IPS-15b (cell line): Measurements from ENCODE around the gene MSMB.
A peak's percentile ranks its signal among the peaks of the same experiment; 100 is the strongest.
"Not testable (repeated sequence)": the region's sequence is repeated elsewhere in the genome, so short reads cannot be mapped to it uniquely, and the experiment has no call there.

Experiments used
- H3K27me3 ChIP-seq: one replicate; pipeline ENCODE4 v1.6.1; 2013; ENCODE audit warnings: low read length; ENCODE audit not compliant: control insufficient read depth, insufficient read depth
- H3K36me3 ChIP-seq: one replicate; pipeline ENCODE4 v1.6.1; 2013; ENCODE audit warnings: low read length; ENCODE audit not compliant: control insufficient read depth, insufficient read depth
- H3K4me1 ChIP-seq: one replicate; pipeline ENCODE4 v1.6.1; 2013; ENCODE audit warnings: mild to moderate bottlenecking, low read length; ENCODE audit not compliant: control insufficient read depth, insufficient read depth
- H3K4me3 ChIP-seq: one replicate; pipeline ENCODE4 v1.5.1; 2013; ENCODE audit warnings: low read depth, low read length
- H3K9ac ChIP-seq: one replicate; pipeline ENCODE4 v1.6.1; 2013; ENCODE audit warnings: low read depth, mild to moderate bottlenecking, low read length
- H3K9me3 ChIP-seq: one replicate; pipeline ENCODE4 v1.6.1; 2013; ENCODE audit warnings: mild to moderate bottlenecking, low read length; ENCODE audit not compliant: control insufficient read depth, insufficient read depth

Gene MSMB

GRCh38 chr10:46064269-46064817 is 18.3 kb upstream of the MSMB start:
- no peak overlapping the region for H3K4me3 ChIP-seq
- H3K27me3 ChIP-seq, result no peaks in the 10 kb centered on the region
- peaks cover 2% of the 10 kb centered on the region for H3K4me1 ChIP-seq
- no peaks in the 10 kb centered on the region for H3K9me3 ChIP-seq
- no peak overlapping the region for H3K9ac ChIP-seq
- no peaks in the 10 kb centered on the region for H3K36me3 ChIP-seq

GRCh38 chr10:46062723-46063428 is 16.8 kb upstream of the MSMB start:
- Histone ChIP-seq H3K9ac (no peak overlapping the region), H3K36me3 (no peaks in the 10 kb centered on the region), H3K4me1 (peaks cover 2% of the 10 kb centered on the region)

GRCh38 chr10:46060706-46061105 is 14.6 kb upstream of the MSMB start:
- no peak overlapping the region for H3K4me3 ChIP-seq

More at GRCh38 chr10:46062723-46063428, 16.8 kb upstream of the MSMB start:
- Histone ChIP-seq H3K9me3 (no peaks in the 10 kb centered on the region), H3K27me3 (no peaks in the 10 kb centered on the region), H3K4me3 (no peak overlapping the region)

GRCh38 chr10:46057927-46058326 is 11.9 kb upstream of the MSMB start:
- not testable (repeated sequence) for H3K9me3 ChIP-seq, H3K27me3 ChIP-seq, H3K4me3 ChIP-seq, H3K9ac ChIP-seq, H3K36me3 ChIP-seq
- peaks cover 14% of the 10 kb centered on the region for H3K4me1 ChIP-seq

More at GRCh38 chr10:46060706-46061105, 14.6 kb upstream of the MSMB start:
- Histone ChIP-seq H3K4me1 (peaks cover 4% of the 10 kb centered on the region), H3K36me3 (no peaks in the 10 kb centered on the region), H3K9me3 (no peaks in the 10 kb centered on the region), H3K9ac (no peak overlapping the region), H3K27me3 (no peaks in the 10 kb centered on the region)

GRCh38 chr10:46057038-46057437 is 11.0 kb upstream of the MSMB start:
- Histone ChIP-seq H3K4me1 (peaks cover 16% of the 10 kb centered on the region), H3K27me3 (no peaks in the 10 kb centered on the region), H3K4me3 (no peak overlapping the region), H3K9ac (no peak overlapping the region), H3K9me3 (no peaks in the 10 kb centered on the region), H3K36me3 (no peaks in the 10 kb centered on the region)

- no peaks in the 10 kb centered on the region for H3K9me3 ChIP-seq
- peaks cover 17% of the 10 kb centered on the region for H3K4me1 ChIP-seq
- no peaks in the 10 kb centered on the region for H3K27me3 ChIP-seq
- peak overlapping the region; percentile 37 for H3K9ac ChIP-seq
- no peak overlapping the region for H3K4me3 ChIP-seq
- no peaks in the 10 kb centered on the region for H3K36me3 ChIP-seq
Measured at GRCh38 chr10:46055771-46056170, 9.7 kb upstream of the MSMB start.

GRCh38 chr10:46053534-46054434 is 7.7 kb upstream of the MSMB start:
- no peaks in the 10 kb centered on the region for H3K36me3 ChIP-seq
- H3K27me3 ChIP-seq, result no peaks in the 10 kb centered on the region
- peaks cover 16% of the 10 kb centered on the region for H3K4me1 ChIP-seq
- no peaks in the 10 kb centered on the region for H3K9me3 ChIP-seq
- no peak overlapping the region for H3K4me3 ChIP-seq
- H3K9ac ChIP-seq, result no peak overlapping the region

- Histone ChIP-seq H3K4me3 (no peak overlapping the region), H3K9me3 (no peaks in the 10 kb centered on the region), H3K27me3 (no peaks in the 10 kb centered on the region), H3K36me3 (no peaks in the 10 kb centered on the region), H3K9ac (no peak overlapping the region), H3K4me1 (peaks cover 16% of the 10 kb centered on the region)
Measured at GRCh38 chr10:46052791-46053375, 6.8 kb upstream of the MSMB start.

GRCh38 chr10:46052057-46052790 is 6.2 kb upstream of the MSMB start:
- Histone ChIP-seq H3K9ac (no peak overlapping the region), H3K36me3 (no peaks in the 10 kb centered on the region), H3K4me1 (peaks cover 16% of the 10 kb centered on the region), H3K27me3 (no peaks in the 10 kb centered on the region), H3K4me3 (no peak overlapping the region), H3K9me3 (no peaks in the 10 kb centered on the region)

- H3K9ac ChIP-seq, result no peak overlapping the region
- H3K4me1 ChIP-seq, result peaks cover 16% of the 10 kb centered on the region
Measured at GRCh38 chr10:46050941-46051623, 5.0 kb upstream of the MSMB start.

GRCh38 chr10:46049497-46049831 is 3.4 kb upstream of the MSMB start:
- H3K9ac ChIP-seq, H3K27me3 ChIP-seq, H3K9me3 ChIP-seq, H3K4me3 ChIP-seq, H3K36me3 ChIP-seq: not testable (repeated sequence)
- H3K4me1 ChIP-seq, result peaks cover 11% of the 10 kb centered on the region

More at GRCh38 chr10:46050941-46051623, 5.0 kb upstream of the MSMB start:
- Histone ChIP-seq H3K36me3 (no peaks in the 10 kb centered on the region), H3K4me3 (no peak overlapping the region), H3K9me3 (no peaks in the 10 kb centered on the region), H3K27me3 (no peaks in the 10 kb centered on the region)
